HTR-8/SVneo (cell line): ENCODE results near the gene ERMP1.

ENCODE experiments used
- DNase-seq: peaks from one replicate; pipeline ENCODE4 v3.0.0; 2011; ENCODE audit warnings: low spot score, mixed read lengths; ENCODE audit not compliant: insufficient read length
- FAIRE-seq: peaks from 2 replicates; lab custom pipeline; 2011; peaks lifted over from hg19 to GRCh38; lab: Jason Lieb, UNC

Gene ERMP1

GRCh38 chr9:5735072-5735471 lies 97.8 kb downstream of the ERMP1 start:
- FAIRE-seq (no peak), DNase-seq (no peak)
